ENCODE measurements around the gene FAM185A. TPM values are rescaled to one million over a fixed set of nuclear protein-coding genes. Genes with fewer than 3 reads are reported as not detected.

Gene FAM185A
- total and polyA plus RNA-seq, 2 of the 8 experiments (the other 6 are each of a cell fraction or from before 2014, with no cell fraction given): 5.2 to 6.6 TPM

DNA sequence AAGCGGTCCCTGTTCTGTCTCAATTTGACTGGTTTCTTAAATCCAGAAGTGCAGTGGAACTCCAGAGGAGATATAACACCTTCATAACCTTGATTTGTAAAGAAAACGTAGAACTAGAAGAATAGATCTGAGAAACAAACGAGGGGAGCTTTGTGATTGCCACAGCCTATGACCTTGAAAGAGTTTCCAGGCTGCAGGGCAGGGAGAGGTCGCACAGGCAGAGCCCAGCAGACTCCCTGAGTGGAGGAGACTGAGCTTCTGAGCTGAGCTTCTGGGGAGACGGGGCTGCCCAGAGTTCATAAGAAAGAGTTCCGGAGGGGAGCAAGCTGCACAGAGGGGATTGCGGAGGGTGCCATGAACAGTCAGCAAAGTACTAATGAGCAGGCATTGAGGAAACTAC lies 57.8 kb downstream of the FAM185A start:
- Histone ChIP-seq H3K14ac (ENCODE audit: insufficient read length) (no peak overlapping the region), H3K9ac (replicated peaks in 1 of 4; ENCODE audit: extremely low read depth in 1 of 4, low read depth in 3 of 4, low read length in 3 of 4) (no peak overlapping the region), H3K56ac (replicated peaks; ENCODE audit: insufficient read length, low read depth, low read length) (no peak overlapping the region), H3K23ac (ENCODE audit: insufficient read length) (no peak overlapping the region), H3K36me3 (ENCODE audit: control insufficient read depth in 2 of 4, insufficient read depth in 4 of 4, low read length in 3 of 4) (no peaks in the 10 kb centered on the region), H4K91ac (replicated peaks; ENCODE audit: insufficient read length, low read length) (no peak overlapping the region), H2BK20ac (ENCODE audit: low read length) (no peak overlapping the region), H3K23me2 (ENCODE audit: low read depth, low read length) (no peaks in the 10 kb centered on the region), H3K4me1 (replicated peaks in 1 of 4; ENCODE audit: control insufficient read depth in 3 of 4, insufficient read depth in 4 of 4, low read length in 3 of 4) (no peaks in the 10 kb centered on the region), H3K27me3 (replicated peaks in 1 of 4; ENCODE audit: control insufficient read depth in 3 of 4, extremely low read depth in 1 of 4, insufficient read depth in 3 of 4, low read length in 3 of 4) (no peaks in the 10 kb centered on the region), H2BK12ac (ENCODE audit: low read depth, low read length) (no peak overlapping the region), H3K27ac (ENCODE audit: low read depth, low read length) (no peak overlapping the region), H4K8ac (ENCODE audit: extremely low read depth, insufficient read depth, low read length) (no peak overlapping the region), H2AFZ (ENCODE audit: low read length) (no peak overlapping the region), H4K20me1 (replicated peaks in 1 of 2; ENCODE audit: control insufficient read depth in 1 of 2, insufficient read depth in 2 of 2, low read length in 2 of 2) (no peaks in the 10 kb centered on the region), H2BK120ac (replicated peaks; ENCODE audit: low read depth, low read length) (no peak overlapping the region), H2AK5ac (ENCODE audit: low read depth, low read length) (no peak overlapping the region), H2BK15ac (ENCODE audit: low read length) (no peak overlapping the region), H4K5ac (ENCODE audit: insufficient read length, low read depth, low read length) (no peak overlapping the region), H3K9me3 (ENCODE audit: insufficient read depth in 2 of 2, low read depth in 1 of 2, low read length in 1 of 2) (peaks cover under 1 to 3% of the 10 kb centered on the region in 2 experiments; a peak in 1 of 4 replicates), H3K79me1 (ENCODE audit: low read depth, low read length) (no peaks in the 10 kb centered on the region), H3K4ac (replicated peaks; ENCODE audit: insufficient read length, low read depth, low read length) (no peak overlapping the region), H3K4me2 (ENCODE audit: insufficient read depth in 1 of 2, low read depth in 2 of 2, low read length in 2 of 2) (no peak overlapping the region), H3K4me3 (ENCODE audit: extremely low read depth in 1 of 4, insufficient read depth in 2 of 4, low read depth in 3 of 4, low read length in 4 of 4) (no peak overlapping the region), H3K79me2 (ENCODE audit: control insufficient read depth in 1 of 2, insufficient read depth in 2 of 2, low read length in 2 of 2) (no peaks in the 10 kb centered on the region), H3K18ac (ENCODE audit: extremely low read depth, low read length) (no peak overlapping the region), H2BK5ac (ENCODE audit: low read depth, low read length) (no peak overlapping the region)
- 95% methylated on average over 7 of the region's 7 CpGs; no CpG with 5 or more reads in 1 of the 2 experiments for WGBS, 2 experiments (ENCODE audit: extremely low coverage in 1 of 2, insufficient coverage in 1 of 2, insufficient read length in 1 of 2, insufficient replicate concordance in 2 of 2, low coverage in 1 of 2, low lambda C conversion rate in 2 of 2, missing lambda C conversion rate in 1 of 2)
- FAIRE-seq (no peak), DNase-seq (ENCODE audit: low read depth in 1 of 2, low spot score in 2 of 2) (no peak)
- ChIA-PET POLR2A (ENCODE audit: partially characterized antibody) (interaction anchor here (1.0 to 1.6 kb wide), 2 partner anchors 9 to 13 kb away, joined by 3 read pairs; no protein-coding TSS in a partner anchor), CTCF (ENCODE audit: partially characterized antibody) (interaction anchor here (0.6 kb wide), 1 partner anchor 235 kb away, joined by 3 read pairs; no protein-coding TSS in a partner anchor)
- TF ChIP-seq ZNF274 (IDR thresholded peaks at IDR 0.05; ENCODE audit: borderline replicate concordance, extremely low read depth, low read length) (no peak), RNF2 (IDR thresholded peaks at IDR 0.05; ENCODE audit: borderline replicate concordance, low read depth, low read length, missing control alignments, poor library complexity, severe bottlenecking) (no peak), JUND (IDR thresholded peaks at IDR 0.05; ENCODE audit: low read length) (no peak), SAP30 (IDR thresholded peaks at IDR 0.05; ENCODE audit: insufficient read depth, insufficient replicate concordance, low read length) (no peak), SRF (IDR thresholded peaks at IDR 0.05; ENCODE audit: low read depth, low read length) (no peak), CTBP2 (IDR thresholded peaks at IDR 0.05; ENCODE audit: borderline replicate concordance, insufficient read depth, insufficient read length, low read length) (no peak)

Measured in H1 (cell line).